NCI-H1694 (cell line): ENCODE data around the gene DHRS1.

Source experiments
- DNase-seq: peaks from one replicate; lab custom pipeline; 2025; lab: John Stamatoyannopoulos, UW

DHRS1 gene

DNA sequence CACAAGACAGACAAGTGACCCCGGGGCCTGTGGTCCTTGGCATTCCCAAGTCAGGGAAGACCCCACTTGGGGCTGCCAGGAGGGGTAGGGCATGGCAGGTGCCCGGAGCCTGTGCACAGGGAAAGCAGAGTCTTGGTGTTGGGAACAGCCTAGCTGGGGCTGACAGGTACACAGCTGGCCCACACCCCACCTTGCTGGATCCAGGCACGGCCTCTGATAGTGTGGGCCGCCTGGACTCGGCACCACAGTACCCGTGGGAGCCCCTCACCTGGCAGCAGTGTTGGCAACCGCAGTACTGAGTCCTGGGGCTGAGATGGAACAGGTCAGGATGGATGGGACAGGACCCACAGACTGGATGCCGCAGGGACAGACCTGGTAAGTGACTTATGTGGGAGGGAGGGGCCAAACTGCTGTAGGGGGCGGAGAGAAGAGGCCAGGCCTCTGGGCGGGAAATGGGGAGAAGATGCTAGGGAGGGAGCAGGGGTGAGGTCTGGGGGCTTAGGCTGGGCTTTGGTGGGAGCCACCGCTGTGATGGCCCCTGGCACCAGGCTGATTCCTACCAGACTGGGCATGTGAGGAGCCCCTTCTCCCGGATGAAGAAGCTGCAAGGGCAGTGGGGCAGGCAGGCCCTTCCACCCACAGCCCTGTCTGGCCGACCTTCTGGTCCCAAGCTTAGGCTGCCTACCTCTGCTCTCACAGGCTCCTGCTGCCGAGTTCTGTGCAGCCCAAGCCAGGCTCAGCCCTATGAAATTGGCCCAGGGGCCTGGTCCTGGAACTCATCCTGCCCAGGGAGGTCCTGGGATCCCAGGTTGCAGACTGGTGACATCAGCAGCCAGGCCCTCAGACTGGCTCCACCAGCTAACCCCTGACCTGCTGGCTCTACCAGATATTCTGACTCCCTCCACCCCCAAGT, 36.5 kb downstream of the DHRS1 start, which contains the start of gene TGM1:
Gene TGM1, minus strand, starts transcription at position 357 of the 913 bp plus-strand sequence. CDS start 825 bp downstream, outside the sequence.
- DNase-seq, result no peak

DNA sequence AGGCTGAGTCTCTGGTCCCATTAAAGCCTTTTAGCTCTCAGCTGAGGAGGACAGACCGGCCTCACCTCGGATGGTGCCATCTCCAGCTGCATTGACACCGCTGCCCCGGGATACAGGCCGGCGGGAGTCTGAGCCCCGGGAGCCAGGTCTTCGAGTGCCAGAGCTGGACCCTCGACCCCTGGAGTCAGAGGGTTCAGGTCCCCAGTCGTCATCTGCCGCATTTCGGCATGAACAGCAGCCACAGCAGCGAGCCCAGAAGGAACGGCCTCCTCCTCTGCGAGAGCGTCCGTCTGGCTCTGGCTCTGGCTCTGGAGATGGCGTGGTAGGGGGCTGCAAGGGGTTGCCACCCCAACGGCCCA, 37.6 kb downstream of the DHRS1 start:
- no peak for DNase-seq

DNA sequence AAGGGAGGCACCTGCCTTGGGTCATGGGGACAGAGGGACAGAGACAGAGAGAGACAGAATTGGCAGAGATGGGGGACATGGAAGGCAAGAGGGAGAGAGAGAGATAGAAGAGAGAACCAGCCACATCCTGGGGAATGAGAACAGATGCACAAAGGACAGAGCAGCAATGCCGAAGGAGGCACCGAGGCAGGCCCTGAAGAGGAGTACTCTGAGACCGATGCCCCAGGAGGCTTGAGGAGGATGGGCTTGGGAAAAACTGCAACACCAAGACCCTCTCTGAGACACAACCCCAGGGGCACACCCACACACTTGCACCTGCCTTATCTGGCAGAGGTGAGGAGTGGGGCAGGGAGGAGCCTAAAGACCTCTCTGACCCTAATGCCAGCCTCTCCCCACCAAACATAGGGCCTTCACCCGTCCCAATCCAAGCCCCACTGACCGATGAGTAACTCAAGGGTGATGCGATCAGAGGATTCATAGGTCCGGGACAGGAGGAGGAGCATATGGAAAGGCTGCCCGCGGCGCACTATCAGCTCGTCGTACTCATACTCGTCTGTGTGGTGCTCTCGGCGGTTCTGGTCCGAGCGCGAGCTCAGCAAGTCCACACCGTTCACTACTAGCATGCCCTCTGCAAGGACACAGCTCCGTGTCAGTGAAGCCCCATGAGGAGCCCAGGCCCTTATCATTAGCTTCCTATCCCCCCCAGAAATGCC, 38.2 kb downstream of the DHRS1 start:
- no peak for DNase-seq

DNA sequence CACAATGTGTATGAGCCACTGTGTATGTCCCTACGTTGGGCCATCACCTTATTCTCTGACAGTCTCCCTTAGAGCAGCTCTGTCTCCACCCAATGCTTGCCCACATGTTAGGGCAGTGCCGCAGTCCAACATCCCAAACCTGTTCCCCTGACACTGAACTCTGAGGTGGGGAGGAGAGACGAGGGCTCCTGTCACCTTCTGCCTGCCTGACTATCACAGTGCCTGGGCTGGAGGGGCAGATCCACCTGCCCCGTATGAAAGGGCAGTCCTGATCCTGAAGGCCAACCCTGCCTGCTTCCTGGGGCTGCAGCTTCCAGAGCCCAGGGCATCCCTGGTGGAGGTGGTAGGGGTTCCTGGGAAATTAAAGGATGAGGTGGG, 38.8 kb downstream of the DHRS1 start:
- no peak for DNase-seq

DNA sequence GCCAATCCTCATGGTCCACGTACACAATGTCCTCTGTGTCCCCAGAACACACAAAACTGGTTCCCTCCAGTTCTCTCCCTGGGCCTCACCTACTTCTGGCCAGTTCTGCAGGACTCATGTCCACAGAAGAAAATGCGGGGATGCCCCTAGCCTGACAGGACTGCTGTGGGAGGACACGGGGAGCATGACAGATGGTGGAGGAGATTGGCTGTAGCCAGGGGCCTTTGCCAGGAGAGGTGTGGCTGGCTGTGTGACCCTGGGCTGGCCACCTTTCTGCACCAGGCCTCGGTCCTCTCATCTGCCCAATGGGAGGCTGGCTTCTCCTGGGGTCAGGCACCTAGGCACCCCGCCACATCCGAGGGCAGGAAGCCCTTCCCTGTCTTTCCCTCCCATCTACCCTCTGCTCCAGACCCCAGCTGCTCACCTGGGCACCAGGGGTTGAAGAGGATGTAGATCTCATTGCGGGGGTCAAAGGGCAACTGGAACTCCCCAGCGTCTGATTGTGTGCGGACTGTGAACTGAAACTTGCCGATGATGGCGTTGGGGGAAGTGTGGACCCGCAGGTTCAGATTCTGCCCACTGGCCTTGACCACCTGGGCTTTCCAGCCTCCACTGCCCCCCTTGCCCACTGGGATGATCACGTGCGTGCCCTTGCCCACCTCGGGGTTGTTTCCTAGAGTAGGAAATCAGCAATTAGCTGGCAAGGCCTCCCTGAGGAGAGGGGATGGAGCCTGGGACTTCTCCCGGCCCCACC, 39.4 kb downstream of the DHRS1 start:
- DNase-seq, result no peak

DNA sequence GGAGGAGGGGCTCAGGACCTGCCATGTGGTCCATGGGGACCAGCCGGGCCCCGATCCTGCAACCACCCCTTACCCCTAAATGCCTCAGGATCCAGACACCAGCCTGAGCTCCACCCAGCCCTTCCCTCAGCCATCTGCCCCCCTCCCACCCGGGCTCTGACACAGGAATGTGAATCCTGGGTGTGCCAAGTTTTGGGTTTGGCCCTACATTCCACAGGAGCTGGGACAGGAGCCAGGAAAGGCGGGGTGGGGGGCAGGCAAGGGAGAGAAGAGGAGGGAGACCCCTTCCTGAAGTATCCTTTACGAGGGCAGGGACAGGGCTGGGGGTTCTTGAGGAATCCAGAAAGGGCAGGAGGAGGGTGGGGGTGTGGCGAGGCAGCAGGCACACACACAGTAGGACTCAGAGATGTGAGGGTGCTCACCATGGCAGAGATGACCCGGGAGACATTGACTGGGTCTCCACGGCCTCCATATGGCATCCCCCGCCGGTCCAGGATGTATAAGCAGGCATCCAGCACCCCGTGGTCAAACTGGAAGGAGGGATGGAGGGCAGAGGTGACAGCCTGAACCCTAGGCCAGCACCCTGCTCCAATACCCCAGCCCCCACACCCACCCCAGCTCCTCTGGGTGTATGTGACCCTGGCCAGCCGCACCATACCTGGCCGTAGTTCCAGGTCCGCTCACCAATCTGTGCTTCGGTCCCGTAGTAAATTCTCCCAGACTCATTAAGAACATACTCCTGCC, 40.1 kb downstream of the DHRS1 start:
- no peak for DNase-seq

DNA sequence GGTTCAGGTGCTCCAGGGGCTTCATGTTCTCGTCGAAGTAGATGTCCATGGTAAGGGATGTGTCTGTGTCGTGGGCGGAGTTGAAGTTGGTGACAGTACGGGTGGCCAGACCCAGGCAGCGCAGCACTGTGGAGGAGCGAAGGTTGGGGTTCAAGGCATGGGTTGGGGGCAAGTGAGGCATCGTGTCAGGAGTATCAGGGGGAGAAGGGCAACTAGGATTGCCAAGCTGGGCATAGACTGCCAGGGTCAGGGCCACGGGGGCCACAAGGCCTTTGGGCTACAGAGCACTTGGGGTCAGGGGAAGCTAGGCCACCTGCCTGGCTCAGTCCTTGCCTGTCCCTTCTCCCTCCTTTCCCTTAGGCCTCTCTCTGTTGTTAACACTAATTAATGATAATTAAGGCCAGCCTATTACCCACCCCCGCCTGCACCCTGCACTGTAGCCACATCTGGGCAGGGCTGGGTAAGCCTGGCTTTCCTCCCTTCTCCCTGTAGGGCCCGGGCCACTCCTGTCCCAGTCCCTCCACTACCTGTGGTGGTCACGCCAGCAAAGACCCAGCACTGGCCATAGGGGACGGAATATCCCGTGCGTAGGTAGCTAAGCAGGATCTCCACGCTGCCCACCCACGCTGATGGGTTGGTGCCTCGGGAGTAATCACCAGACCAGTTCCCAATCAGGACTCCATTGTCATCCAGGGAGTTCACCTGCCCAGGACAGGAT, 40.9 kb downstream of the DHRS1 start:
- no peak for DNase-seq

DNA sequence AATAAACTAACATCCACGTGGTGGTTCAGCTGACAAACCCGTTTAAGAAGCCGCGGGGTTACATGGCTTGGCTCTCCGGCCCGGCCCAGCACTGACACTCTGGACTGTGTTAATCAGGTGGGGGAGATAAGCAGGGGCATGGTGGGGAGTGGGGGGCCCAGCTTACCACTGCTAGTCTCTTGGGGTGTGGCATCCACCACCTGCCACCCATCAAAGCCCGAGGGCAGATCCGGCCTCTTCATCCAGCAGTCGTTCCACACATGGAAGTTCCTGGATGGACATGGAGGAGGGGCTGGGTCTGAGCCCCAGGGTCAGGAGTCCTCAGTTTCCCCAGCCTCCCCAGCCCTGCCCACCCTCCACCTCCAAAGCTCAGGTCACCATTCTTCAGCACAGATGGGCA, 41.5 kb downstream of the DHRS1 start:
- DNase-seq, result no peak

DNA sequence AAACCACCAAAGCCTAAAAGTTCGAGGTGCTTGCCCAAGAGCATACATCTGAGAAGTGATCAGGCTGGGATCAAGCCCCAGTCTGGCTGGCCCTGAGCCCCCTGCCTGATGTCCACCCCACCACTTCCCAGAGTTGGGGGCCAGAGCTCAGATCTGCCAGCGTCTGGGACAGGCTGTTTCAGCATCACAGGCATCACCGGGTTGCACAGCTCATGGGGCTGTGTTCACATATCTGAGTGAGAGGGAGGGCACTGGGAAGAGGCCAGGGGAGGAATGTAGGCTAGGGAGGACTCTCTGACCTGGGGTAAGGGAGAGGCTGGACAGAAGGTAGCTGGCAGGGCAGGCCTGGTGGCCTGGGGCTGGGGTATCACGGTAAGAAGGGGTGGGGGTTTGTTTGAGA, 42.6 kb downstream of the DHRS1 start:
- no peak for DNase-seq

DNA sequence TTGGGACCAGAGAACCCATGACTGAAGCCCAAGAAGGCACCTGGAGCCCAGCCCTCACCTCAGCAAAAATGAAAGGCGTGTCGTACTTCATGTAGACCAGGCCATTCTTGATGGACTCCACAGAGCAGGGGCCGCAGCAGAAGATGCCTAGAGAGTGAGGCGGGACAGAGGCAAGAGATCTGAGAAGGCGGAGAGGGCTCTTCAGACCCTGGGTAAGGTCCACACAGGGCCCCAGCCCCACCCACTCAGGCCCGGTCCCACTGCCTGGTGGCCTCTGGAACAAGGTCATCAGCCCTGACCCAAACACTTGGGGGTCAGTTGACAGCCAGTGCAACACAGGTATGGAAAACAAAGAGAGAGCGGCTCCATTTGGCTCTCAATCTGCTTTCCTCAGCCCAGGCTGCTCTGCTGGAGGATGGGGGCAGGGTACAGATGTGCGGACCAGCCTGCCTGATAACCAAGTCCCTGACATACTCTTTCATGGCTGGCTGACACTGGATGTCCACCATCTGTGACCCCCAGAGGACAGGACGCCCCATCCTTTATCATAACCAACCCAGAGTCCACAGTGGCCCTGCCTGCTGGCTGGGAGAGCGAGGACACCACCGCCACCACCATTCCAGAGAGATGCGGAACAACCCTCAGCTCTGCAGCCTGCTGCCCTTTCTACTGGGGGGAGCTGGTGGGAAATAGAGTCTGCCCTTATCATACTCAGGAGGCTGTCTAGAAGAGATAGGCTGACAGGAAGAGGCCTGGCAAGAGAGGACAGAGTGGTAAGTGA, 43.5 kb downstream of the DHRS1 start:
- no peak for DNase-seq

DNA sequence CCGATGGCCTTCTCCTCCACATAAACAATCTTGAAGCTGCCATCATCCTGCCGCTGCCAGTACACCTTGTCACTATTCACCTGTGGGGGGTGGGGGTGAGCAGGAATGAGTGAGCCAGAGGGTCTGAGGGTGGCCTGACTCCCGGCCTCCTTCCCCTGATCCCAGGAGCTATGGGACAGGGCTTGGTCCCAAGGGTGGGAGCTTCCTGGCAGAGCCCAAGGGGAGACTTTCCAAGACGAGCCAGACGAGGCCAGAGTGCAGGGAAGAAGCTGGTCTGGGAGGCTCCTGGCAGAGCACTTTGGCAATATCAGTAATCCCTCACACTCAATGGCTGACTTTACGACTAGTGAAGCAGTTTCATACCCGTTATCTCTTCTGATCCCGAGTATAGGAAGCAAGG, 44.1 kb downstream of the DHRS1 start:
- DNase-seq, result no peak

DNA sequence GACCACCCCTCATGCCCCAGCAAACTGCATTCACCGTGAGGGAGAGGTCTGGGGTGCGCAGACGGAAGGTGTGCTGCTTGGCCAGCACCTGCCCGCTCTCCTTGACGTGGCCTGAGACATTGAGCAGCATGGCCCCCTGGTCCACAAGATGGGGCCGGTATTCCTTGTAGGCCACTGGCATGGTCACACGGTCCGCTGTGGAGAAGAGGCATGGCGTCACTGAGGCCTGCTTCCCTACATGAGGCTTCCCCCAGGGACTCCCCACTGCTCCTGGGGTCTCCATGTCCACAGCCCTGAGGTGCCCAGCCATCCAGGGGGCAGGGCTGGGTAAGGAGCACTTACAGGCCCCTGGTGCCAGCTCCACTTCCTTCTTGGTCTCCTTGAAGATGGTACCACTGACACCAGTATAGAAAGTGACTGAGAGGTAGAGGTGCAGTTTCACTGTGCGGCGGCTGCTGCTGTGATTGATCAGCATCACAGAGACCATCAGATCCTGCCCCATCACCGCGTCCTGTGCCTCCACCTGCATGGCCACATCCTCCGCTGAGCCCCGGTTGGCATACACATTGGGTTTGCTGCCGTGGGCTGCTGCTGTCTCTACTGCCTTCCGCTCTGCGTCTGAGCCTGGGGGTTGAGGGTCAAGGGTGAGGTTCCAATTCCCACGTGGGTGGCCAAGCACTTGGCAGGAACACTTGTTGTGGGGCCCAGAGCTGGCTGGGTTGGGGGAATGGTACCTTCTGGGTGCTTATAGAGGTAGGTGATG, 44.8 kb downstream of the DHRS1 start:
- no peak for DNase-seq

DNA sequence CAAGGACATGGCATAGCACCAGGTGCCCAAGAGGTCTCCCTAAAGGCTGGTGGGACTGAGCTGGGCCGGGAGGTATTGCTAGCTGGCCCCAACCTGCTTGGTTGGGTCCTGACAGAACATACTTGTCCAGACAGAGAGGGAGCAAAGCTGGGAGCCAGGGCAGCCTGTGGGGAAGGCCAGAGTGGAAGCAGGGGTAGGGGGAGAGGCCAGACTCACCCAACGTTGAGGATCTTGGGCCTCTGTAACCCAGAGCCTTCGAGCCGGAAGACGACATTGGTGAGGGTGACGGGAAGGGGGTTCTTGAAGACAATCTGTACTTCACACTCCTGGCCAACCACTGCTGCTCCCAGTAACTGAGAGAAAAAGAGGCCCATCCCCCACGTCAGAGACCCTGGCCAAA, 45.6 kb downstream of the DHRS1 start:
- DNase-seq, result no peak

DNA sequence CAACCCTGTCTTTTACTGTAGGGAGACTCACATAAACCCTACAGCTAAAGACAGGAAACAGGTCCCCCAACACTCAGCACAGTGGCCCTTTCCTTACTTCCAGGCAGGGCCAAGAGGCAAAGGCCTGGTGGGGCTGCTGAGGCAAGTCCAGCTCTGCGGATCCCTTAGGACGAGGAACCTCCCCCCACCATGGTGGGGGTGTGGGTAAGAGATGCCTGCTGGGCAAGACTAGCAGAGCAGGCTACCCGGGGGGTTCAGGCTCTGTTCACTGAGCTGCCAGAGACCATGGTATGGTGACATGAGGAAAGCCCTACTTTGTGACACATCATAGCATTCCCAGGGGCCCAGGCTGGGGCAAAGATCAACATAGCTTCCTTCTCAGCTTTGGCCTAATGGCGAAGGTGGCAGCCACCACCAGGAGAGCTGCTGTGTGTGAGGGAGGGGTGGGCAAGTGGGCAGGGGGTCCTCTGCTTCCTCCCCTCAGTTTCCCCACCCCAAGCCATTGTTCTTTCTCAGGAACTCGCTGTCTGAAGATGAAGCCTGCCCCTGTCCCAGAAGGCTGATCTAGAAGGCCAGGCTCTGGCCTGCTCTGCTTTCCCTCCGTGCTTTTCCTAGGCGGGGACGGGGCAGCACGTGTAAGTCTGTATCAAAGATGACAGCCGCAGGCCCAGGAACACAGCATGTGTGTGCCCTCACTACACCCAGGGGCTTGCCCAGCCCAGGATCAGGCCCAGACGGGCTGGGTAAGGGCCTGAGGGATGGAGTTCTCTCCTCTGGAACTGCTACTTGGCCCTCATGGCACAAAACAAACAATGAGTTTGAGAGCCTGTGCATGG, 47.1 kb downstream of the DHRS1 start:
- no peak for DNase-seq

DNA sequence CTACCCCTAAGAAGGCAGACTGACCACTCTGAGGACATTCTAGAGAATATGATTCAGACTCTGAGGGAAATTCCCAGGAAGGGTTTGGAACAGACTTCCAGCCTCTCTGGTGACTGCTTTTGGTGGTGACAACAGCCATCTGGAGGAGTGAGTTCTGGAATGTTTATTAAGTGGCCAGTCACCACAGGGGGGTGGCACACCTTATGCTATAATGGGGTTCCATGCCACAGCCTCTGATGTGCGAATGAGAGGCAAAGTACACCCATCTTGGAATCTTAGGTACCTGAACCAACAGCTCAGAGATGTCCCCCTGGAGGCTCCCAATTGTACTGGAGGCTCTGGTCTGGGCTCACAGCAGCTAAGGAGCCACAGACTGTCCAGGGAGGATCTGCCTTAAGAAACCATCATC, 47.7 kb downstream of the DHRS1 start:
- no peak for DNase-seq

DNA sequence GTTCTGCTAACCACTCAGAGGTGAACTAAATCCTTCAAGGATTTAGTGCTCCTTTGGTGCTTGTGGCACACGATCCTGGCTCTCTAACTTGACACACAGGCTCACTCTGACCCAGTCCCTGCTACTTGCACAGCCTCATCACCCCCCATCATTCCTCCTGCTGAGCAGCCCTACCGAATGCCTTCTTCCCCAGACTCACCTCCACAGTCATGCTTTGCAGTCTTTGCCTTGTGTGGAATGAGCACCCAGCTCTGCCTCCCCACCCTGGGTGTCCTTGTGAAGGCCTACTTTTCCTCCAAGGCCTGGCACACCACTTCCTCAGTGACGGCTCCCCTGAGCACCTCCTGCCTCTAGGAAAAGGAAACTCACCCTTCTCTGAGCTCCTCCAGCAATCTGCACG, 49.2 kb downstream of the DHRS1 start:
- DNase-seq, result no peak

DNA sequence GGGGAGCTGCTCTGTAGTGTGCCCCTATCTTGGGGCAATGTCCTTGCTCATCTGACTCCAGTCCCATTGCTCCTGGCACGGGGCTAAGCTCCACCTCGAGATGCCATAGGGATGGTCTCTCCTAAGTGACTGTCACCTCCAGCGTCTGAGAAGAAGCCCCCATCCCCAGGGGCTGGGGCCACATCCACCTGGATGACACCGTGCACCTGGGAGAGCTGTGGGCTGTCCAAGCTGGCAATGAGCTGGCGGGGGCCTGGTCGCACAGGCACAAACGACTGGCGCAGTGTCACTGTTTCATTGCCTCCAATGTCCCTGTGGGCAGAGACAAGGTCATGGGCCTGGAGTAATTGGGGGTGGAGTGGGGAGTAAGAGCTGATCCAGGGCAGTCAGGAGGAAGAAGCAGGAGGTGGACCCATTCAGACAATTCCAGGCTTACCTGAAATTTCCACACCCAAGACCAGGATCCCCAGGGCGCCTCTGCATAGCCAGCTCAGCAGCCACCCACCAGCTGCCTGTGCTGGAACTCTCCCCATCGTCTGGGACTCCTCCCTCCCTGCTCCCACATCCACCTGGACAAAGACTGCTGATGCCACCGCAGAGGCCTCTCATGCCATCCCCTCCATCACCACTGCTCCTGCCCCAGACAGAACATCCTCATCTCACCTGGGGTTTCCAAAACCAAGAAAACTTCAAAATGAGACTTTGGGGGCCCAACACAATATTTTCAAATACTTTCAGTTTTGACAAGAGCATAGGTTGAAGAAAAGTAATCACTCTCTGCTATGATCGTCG, 50.2 kb downstream of the DHRS1 start:
- no peak for DNase-seq

DNA sequence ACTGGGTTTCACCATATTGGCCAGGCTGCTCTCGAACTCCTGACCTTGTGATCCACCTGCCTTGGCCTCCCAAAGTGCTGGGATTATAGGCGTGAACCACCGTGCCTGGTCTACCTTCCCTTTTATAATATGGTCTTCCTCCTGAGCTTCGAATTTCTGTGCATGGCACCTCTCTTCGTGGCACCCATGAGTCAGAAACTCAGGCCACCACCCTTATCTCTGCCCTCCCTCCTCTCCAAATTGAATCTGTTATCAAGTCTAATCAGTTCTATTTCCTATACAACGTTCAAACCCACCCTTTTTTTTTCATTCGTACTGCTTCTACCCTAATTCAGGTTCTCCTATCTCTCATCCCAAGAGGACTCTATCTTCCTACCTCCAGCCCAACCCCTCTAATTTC, 52.2 kb downstream of the DHRS1 start:
- no peak for DNase-seq
